MM.1S (cell line): ENCODE results near the gene AOC1.

Experiments used
- DNase-seq: peaks from one replicate; pipeline ENCODE4 v3.0.0-alpha.2; 2015
- H2AFZ ChIP-seq: fragments of 300-600 bp; sonication (generic); 2 replicates; pipeline ENCODE4 v1.6.0; 2016; ENCODE audit warnings: antibody characterized with exemption, low read length
- H3F3A ChIP-seq: fragments of 300-600 bp; sonication (generic); 2 replicates; pipeline ENCODE4 v1.6.1; 2016; ENCODE audit warnings: mild to moderate bottlenecking, antibody characterized with exemption, low read length, moderate library complexity, mixed read lengths; ENCODE audit not compliant: insufficient read depth
- H3K27ac ChIP-seq: fragments of 300-600 bp; sonication (generic); 2 replicates; pipeline ENCODE4 v1.5.1; 2016; ENCODE audit warnings: mild to moderate bottlenecking, low read length
- H3K27me3 ChIP-seq: fragments of 300-600 bp; sonication (generic); replicated peaks from 2 replicates; pipeline ENCODE4 v1.6.0; 2016; ENCODE audit warnings: low read length; ENCODE audit not compliant: insufficient read depth
- H3K36me3 ChIP-seq: fragments of 300-600 bp; sonication (generic); replicated peaks from 2 replicates; pipeline ENCODE4 v1.6.1; 2016; ENCODE audit warnings: mild to moderate bottlenecking, low read length, mixed read lengths; ENCODE audit not compliant: insufficient read depth
- H3K4me1 ChIP-seq: fragments of 300-600 bp; sonication (generic); 2 replicates; pipeline ENCODE4 v1.6.1; 2016; ENCODE audit warnings: low read length, mixed read lengths
- H3K4me2 ChIP-seq: fragments of 300-600 bp; sonication (generic); 2 replicates; pipeline ENCODE4 v1.6.0; 2016; ENCODE audit warnings: low read depth, low read length
- H3K4me3 ChIP-seq: fragments of 300-600 bp; sonication (generic); 2 replicates; pipeline ENCODE4 v1.5.1; 2016; ENCODE audit warnings: low read length, mixed read lengths
- H3K79me2 ChIP-seq: fragments of 300-600 bp; sonication (generic); 2 replicates; pipeline ENCODE4 v1.6.1; 2016; ENCODE audit warnings: mixed run types, low read length, mixed read lengths
- H3K9ac ChIP-seq: fragments of 300-600 bp; sonication (generic); 2 replicates; pipeline ENCODE4 v1.6.1; 2016; ENCODE audit warnings: low read length, mixed read lengths
- H3K9me2 ChIP-seq: fragments of 300-600 bp; sonication (generic); replicated peaks from 2 replicates; pipeline ENCODE4 v1.6.1; 2016; ENCODE audit warnings: mild to moderate bottlenecking, low read length, mixed read lengths; ENCODE audit not compliant: insufficient read depth
- H3K9me3 ChIP-seq: fragments of 300-600 bp; sonication (generic); replicated peaks from 2 replicates; pipeline ENCODE4 v1.6.1; 2016; ENCODE audit warnings: mild to moderate bottlenecking, low read length, mixed read lengths; ENCODE audit not compliant: insufficient read depth
- H4K20me1 ChIP-seq: fragments of 300-600 bp; sonication (generic); 2 replicates; pipeline ENCODE4 v1.6.1; 2016; ENCODE audit warnings: mild to moderate bottlenecking, low read length, moderate library complexity, mixed read lengths; ENCODE audit not compliant: insufficient read depth
- EZH2 ChIP-seq: fragments of 300-600 bp; sonication (generic); optimal IDR thresholded peaks from 2 replicates; pipeline ENCODE3; 2017; ENCODE audit warnings: low read depth, mild to moderate bottlenecking, antibody characterized with exemption, low read length, mixed read lengths
- EZH2phosphoT487 ChIP-seq: fragments of 300-600 bp; sonication (generic); IDR thresholded peaks from 2 replicates; pipeline ENCODE4 v1.6.1; 2018; ENCODE audit warnings: antibody characterized with exemption, low read length
- TF ChIP-seq, protein P1 (sequence below): fragments of 300-600 bp; sonication (generic); IDR thresholded peaks from 2 replicates; pipeline ENCODE4 v1.5.1; 2016; ENCODE audit warnings: antibody characterized with exemption, low read length, mixed read lengths

AOC1 gene

DNA sequence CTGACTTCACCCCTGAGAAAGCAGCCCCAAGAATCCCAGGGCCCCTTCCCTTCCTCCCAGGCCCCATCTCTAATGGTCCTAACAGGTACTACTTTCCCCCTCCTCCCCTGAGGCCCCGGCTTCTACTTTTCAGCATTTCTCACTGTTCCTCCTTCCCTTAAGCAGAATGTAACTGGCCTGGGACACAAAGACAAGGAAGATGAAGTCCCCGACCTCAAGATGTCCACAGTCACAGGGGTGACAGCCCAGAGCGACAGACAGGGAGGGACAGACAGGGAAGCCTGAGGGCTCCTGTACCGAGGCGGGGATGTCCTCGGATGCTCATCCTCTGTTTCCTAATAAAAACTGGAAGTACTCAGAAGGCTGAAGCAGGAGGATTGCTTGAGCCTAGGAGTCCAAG, 11.6 kb downstream of the AOC1 start:
- Histone ChIP-seq H2AFZ (no peak overlapping the region), H3K9ac (no peak overlapping the region), H3K9me3 (no peaks in the 10 kb centered on the region), H3K4me2 (no peak overlapping the region), H4K20me1 (no peaks in the 10 kb centered on the region), H3K4me3 (no peak overlapping the region), H3K4me1 (no peaks in the 10 kb centered on the region), H3K27ac (no peak overlapping the region), H3F3A (no peaks in the 10 kb centered on the region), H3K9me2 (no peaks in the 10 kb centered on the region), H3K27me3 (no peaks in the 10 kb centered on the region; the same call in 1 of the 2 replicates), H3K36me3 (no peaks in the 10 kb centered on the region), H3K79me2 (no peaks in the 10 kb centered on the region)
- DNase-seq = no peak
- no peak for TF ChIP-seq EZH2
- TF ChIP-seq, protein P1, sequence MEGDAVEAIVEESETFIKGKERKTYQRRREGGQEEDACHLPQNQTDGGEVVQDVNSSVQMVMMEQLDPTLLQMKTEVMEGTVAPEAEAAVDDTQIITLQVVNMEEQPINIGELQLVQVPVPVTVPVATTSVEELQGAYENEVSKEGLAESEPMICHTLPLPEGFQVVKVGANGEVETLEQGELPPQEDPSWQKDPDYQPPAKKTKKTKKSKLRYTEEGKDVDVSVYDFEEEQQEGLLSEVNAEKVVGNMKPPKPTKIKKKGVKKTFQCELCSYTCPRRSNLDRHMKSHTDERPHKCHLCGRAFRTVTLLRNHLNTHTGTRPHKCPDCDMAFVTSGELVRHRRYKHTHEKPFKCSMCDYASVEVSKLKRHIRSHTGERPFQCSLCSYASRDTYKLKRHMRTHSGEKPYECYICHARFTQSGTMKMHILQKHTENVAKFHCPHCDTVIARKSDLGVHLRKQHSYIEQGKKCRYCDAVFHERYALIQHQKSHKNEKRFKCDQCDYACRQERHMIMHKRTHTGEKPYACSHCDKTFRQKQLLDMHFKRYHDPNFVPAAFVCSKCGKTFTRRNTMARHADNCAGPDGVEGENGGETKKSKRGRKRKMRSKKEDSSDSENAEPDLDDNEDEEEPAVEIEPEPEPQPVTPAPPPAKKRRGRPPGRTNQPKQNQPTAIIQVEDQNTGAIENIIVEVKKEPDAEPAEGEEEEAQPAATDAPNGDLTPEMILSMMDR = no peak
- TF ChIP-seq EZH2phosphoT487 = no peak

GRCh38 chr7:150866932-150867564, 14.7 kb downstream of the AOC1 start:
- Histone ChIP-seq H3K27me3 (no peaks in the 10 kb centered on the region), H3F3A (no peaks in the 10 kb centered on the region), H3K9me3 (no peaks in the 10 kb centered on the region), H3K27ac (no peak overlapping the region), H3K4me3 (no peak overlapping the region), H4K20me1 (no peaks in the 10 kb centered on the region), H2AFZ (no peak overlapping the region), H3K4me2 (no peak overlapping the region), H3K36me3 (no peaks in the 10 kb centered on the region), H3K4me1 (no peaks in the 10 kb centered on the region), H3K79me2 (no peaks in the 10 kb centered on the region), H3K9ac (no peak overlapping the region), H3K9me2 (no peaks in the 10 kb centered on the region)
- no peak for DNase-seq
- no peak for TF ChIP-seq EZH2phosphoT487
- TF ChIP-seq, protein P1 = no peak
- TF ChIP-seq EZH2 = no peak

DNA sequence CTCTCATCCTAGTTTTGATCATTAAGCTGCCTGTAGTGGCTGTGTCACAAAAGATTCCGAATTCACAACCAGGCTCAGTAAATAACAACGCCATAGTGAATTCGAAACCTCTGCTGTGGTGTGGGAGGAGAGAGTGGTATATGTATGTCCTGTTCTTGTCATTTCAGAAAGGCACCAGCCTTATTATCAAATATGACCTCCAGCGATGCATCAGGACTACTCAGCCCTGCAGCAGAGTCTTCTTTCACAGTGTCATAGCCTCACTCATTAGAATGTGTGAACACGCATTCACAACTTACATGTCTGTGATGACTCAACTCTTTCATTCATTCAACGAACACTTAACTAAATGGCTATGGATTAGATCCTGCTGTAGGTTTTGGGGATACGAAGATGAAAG, 15.3 kb downstream of the AOC1 start:
- Histone ChIP-seq H3K4me1 (no peaks in the 10 kb centered on the region), H3K4me2 (no peak overlapping the region), H3K36me3 (no peaks in the 10 kb centered on the region), H3K9me3 (no peaks in the 10 kb centered on the region), H3K9ac (no peak overlapping the region), H3K9me2 (no peaks in the 10 kb centered on the region), H3K27me3 (no peaks in the 10 kb centered on the region), H3K4me3 (no peak overlapping the region), H3F3A (no peaks in the 10 kb centered on the region), H2AFZ (no peak overlapping the region), H3K79me2 (no peaks in the 10 kb centered on the region), H3K27ac (no peak overlapping the region), H4K20me1 (no peaks in the 10 kb centered on the region)
- DNase-seq = no peak
- no peak for TF ChIP-seq EZH2phosphoT487

- Histone ChIP-seq H2AFZ (no peak overlapping the region), H3K79me2 (no peaks in the 10 kb centered on the region), H3F3A (no peaks in the 10 kb centered on the region), H3K9ac (no peak overlapping the region), H3K4me1 (no peaks in the 10 kb centered on the region), H4K20me1 (no peaks in the 10 kb centered on the region), H3K36me3 (no peaks in the 10 kb centered on the region), H3K27ac (no peak overlapping the region), H3K9me3 (no peaks in the 10 kb centered on the region), H3K4me2 (no peak overlapping the region), H3K27me3 (no peaks in the 10 kb centered on the region), H3K9me2 (no peaks in the 10 kb centered on the region), H3K4me3 (no peak overlapping the region)
- DNase-seq = no peak
- TF ChIP-seq EZH2phosphoT487 (no peak), EZH2 (no peak)
- TF ChIP-seq, protein P1 = no peak
Observed at GRCh38 chr7:150869467-150869866, 17.1 kb downstream of the AOC1 start.
